GM23338 (cell line): ENCODE results near the gene FRAS1. TPM values are rescaled to one million over a fixed set of nuclear protein-coding genes. Genes with fewer than 3 reads are reported as not detected.

Experiments
- ATAC-seq: fragments of 200-7000 bp; cut with Tn5 transposase; 3 replicates; pipeline ENCODE4 v1.9.1; 2020
- DNase-seq: peaks from one replicate; pipeline ENCODE4 v3.0.0-alpha.2; 2015; ENCODE audit warnings: low spot score
- H2AFZ ChIP-seq: fragments of 200-600 bp; sonication (generic); 2 replicates; pipeline ENCODE4 v1.8.0; 2016; ENCODE audit warnings: antibody characterized with exemption, mild to moderate bottlenecking, moderate library complexity
- H3F3A ChIP-seq: fragments of 200-600 bp; sonication (generic); replicated peaks from 2 replicates; pipeline ENCODE4 v1.8.0; 2017; ENCODE audit warnings: antibody characterized with exemption, mixed run types, low read depth
- H3K27ac ChIP-seq: fragments of 200-600 bp; sonication (generic); 2 replicates; pipeline ENCODE4 v1.6.1; 2016; ENCODE audit warnings: low read depth
- H3K27me3 ChIP-seq: fragments of 200-600 bp; sonication (generic); 2 replicates; pipeline ENCODE4 v1.8.0; 2016; ENCODE audit warnings: mild to moderate bottlenecking, mixed run types, moderate library complexity; ENCODE audit not compliant: insufficient read depth
- H3K36me3 ChIP-seq: fragments of 200-600 bp; sonication (generic); 2 replicates; pipeline ENCODE4 v1.8.0; 2016; ENCODE audit warnings: mild to moderate bottlenecking; ENCODE audit not compliant: insufficient read depth
- H3K4me1 ChIP-seq: fragments of 200-600 bp; sonication (generic); 2 replicates; pipeline ENCODE4 v1.8.0; 2016; ENCODE audit warnings: mild to moderate bottlenecking, moderate library complexity; ENCODE audit not compliant: insufficient read depth
- H3K4me2 ChIP-seq: fragments of 200-600 bp; sonication (generic); 2 replicates; pipeline ENCODE4 v1.7.1; 2017; ENCODE audit warnings: mixed run types
- H3K4me3 ChIP-seq: fragments of 200-600 bp; sonication (generic); 2 replicates; pipeline ENCODE4 v1.6.1; 2016; ENCODE audit warnings: mixed run types
- H3K79me2 ChIP-seq: fragments of 200-600 bp; sonication (generic); replicated peaks from 2 replicates; pipeline ENCODE4 v1.8.0; 2017; ENCODE audit warnings: mild to moderate bottlenecking; ENCODE audit not compliant: insufficient read depth
- H3K9me2 ChIP-seq: fragments of 200-600 bp; sonication (generic); 2 replicates; pipeline ENCODE4 v1.8.0; 2017; ENCODE audit not compliant: insufficient read depth
- H4K20me1 ChIP-seq: fragments of 200-600 bp; sonication (generic); replicated peaks from 2 replicates; pipeline ENCODE4 v1.8.0; 2017; ENCODE audit warnings: mild to moderate bottlenecking; ENCODE audit not compliant: insufficient read depth
- H3K27ac Mint-ChIP-seq: 2 replicates; pipeline ENCODE4 v1.8.0; 2020; ENCODE audit warnings: inconsistent platforms, mild to moderate bottlenecking, moderate library complexity, mixed read lengths
- H3K27me3 Mint-ChIP-seq: 3 replicates; pipeline ENCODE4 v1.8.0; 2022; ENCODE audit warnings: low read depth, mild to moderate bottlenecking, moderate library complexity, mixed read lengths, inconsistent platforms; ENCODE audit not compliant: insufficient read depth, poor library complexity
- H3K36me3 Mint-ChIP-seq: 3 replicates; pipeline ENCODE4 v1.8.0; 2021; ENCODE audit warnings: low read depth, mild to moderate bottlenecking, inconsistent platforms, moderate library complexity, mixed read lengths
- H3K4me1 Mint-ChIP-seq: 3 replicates; pipeline ENCODE4 v1.8.0; 2020; ENCODE audit warnings: mild to moderate bottlenecking, inconsistent platforms, mixed read lengths
- H3K4me3 Mint-ChIP-seq: 3 replicates; pipeline ENCODE4 v1.8.0; 2021; ENCODE audit warnings: moderate library complexity, mild to moderate bottlenecking, inconsistent platforms, mixed read lengths
- H3K9me3 Mint-ChIP-seq: 3 replicates; pipeline ENCODE4 v1.8.0; 2020; ENCODE audit warnings: moderate library complexity, mild to moderate bottlenecking, inconsistent platforms, mixed read lengths
- CREB1 ChIP-seq: fragments of 250-450 bp; sonication (Bioruptor Pico); IDR thresholded peaks from 2 replicates; pipeline ENCODE4 v1.5.0; 2020; ENCODE audit warnings: low read depth, mild to moderate bottlenecking, moderate library complexity
- CTCF ChIP-seq, 2 experiments: fragments of 200-600 bp in 1 of 2; sonication (generic) in 1 of 2; conservative IDR thresholded peaks; 2 replicates each; pipeline versions ENCODE4 v1.5.1 to v1.6.1; 2016 to 2017; ENCODE audit warnings: antibody characterized with exemption in 2 of 2, low read depth in 2 of 2, mild to moderate bottlenecking in 2 of 2, moderate library complexity in 1 of 2
- EZH2 ChIP-seq: fragments of 200-600 bp; sonication (generic); IDR thresholded peaks from one replicate; pipeline ENCODE4 v1.8.0; 2017; ENCODE audit warnings: antibody characterized with exemption, mild to moderate bottlenecking, low read depth; ENCODE audit not compliant: unreplicated experiment
- EZH2phosphoT487 ChIP-seq: fragments of 200-600 bp; sonication (generic); IDR thresholded peaks from one replicate; pipeline ENCODE4 v1.8.1; 2018; ENCODE audit warnings: antibody characterized with exemption; ENCODE audit not compliant: unreplicated experiment
- JUNB ChIP-seq: IDR thresholded peaks from one replicate; pipeline ENCODE4 v1.6.1; 2016; ENCODE audit warnings: antibody characterized with exemption; ENCODE audit not compliant: unreplicated experiment
- NANOG ChIP-seq: IDR thresholded peaks from 2 replicates; pipeline ENCODE4 v1.6.1; 2016; ENCODE audit warnings: antibody characterized with exemption, borderline replicate concordance
- POLR2AphosphoS5 ChIP-seq: IDR thresholded peaks from 2 replicates; pipeline ENCODE4 v1.6.1; 2016; ENCODE audit warnings: antibody characterized with exemption, low read depth
- REST ChIP-seq: IDR thresholded peaks from one replicate; pipeline ENCODE4 v1.6.1; 2018; ENCODE audit warnings: antibody characterized with exemption; ENCODE audit not compliant: unreplicated experiment
- STAT1 ChIP-seq: IDR thresholded peaks from one replicate; pipeline ENCODE4 v1.6.1; 2016; ENCODE audit warnings: antibody characterized with exemption; ENCODE audit not compliant: unreplicated experiment
- ZNF114 ChIP-seq: fragments of 250-450 bp; sonication (Bioruptor Pico); IDR thresholded peaks from 2 replicates; pipeline ENCODE4 v1.5.0; 2020; ENCODE audit warnings: mild to moderate bottlenecking, moderate library complexity
- ZNF331 ChIP-seq: fragments of 250-450 bp; sonication (Bioruptor Pico); IDR thresholded peaks from 2 replicates; pipeline ENCODE4 v1.5.0; 2020; ENCODE audit warnings: low read depth, mild to moderate bottlenecking, moderate library complexity
- ZNF462 ChIP-seq: fragments of 250-450 bp; sonication (Bioruptor Pico); IDR thresholded peaks from 2 replicates; pipeline ENCODE4 v1.5.0; 2020; ENCODE audit warnings: mild to moderate bottlenecking, moderate library complexity
- polyA plus RNA-seq: library from polyadenylated mRNA; unstranded; fragments of >200 nt; fragmentation: Nextera tagmentation; extraction: Ambion mirVana; gene quantifications from 2 replicates; pipeline ENCODE4 v1.2.1, GENCODE V29; 2016
- total RNA-seq: library from RNA; depleted of rRNA; stranded (reverse); fragments of >200 nt; shearing (Covaris generic); gene quantifications from 2 replicates; pipeline ENCODE4 v1.2.3, GENCODE V29; 2014
- TF ChIP-seq, protein P1 (sequence below): IDR thresholded peaks from 2 replicates; pipeline ENCODE4 v1.6.1; 2016; ENCODE audit warnings: antibody characterized with exemption

Gene FRAS1
- total and polyA plus RNA-seq, 2 experiments from 2014 or later = 12.4 to 108 TPM

- no peaks in the 10 kb centered on the region for H3K9me2 ChIP-seq
- TF ChIP-seq EZH2phosphoT487 (no peak), CTCF (conservative IDR thresholded peaks at IDR 0.05; ENCODE audit: low read depth in 2 of 2) (no peak), CREB1 (CRISPR knock-in tag) (no peak), ZNF462 (CRISPR knock-in tag) (no peak), ZNF331 (no peak), JUNB (no peak), EZH2 (no peak), ZNF114 (CRISPR knock-in tag) (no peak), REST (no peak), NANOG (no peak), STAT1 (no peak), POLR2AphosphoS5 (no peak)
- TF ChIP-seq, protein P1, sequence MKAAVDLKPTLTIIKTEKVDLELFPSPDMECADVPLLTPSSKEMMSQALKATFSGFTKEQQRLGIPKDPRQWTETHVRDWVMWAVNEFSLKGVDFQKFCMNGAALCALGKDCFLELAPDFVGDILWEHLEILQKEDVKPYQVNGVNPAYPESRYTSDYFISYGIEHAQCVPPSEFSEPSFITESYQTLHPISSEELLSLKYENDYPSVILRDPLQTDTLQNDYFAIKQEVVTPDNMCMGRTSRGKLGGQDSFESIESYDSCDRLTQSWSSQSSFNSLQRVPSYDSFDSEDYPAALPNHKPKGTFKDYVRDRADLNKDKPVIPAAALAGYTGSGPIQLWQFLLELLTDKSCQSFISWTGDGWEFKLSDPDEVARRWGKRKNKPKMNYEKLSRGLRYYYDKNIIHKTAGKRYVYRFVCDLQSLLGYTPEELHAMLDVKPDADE = no peak
- H3K36me3 Mint-ChIP-seq = peaks cover 30% of the 10 kb centered on the region
- no peaks in the 10 kb centered on the region for H3K9me3 Mint-ChIP-seq
- H4K20me1 ChIP-seq = no peaks in the 10 kb centered on the region
- no peak overlapping the region for H3K4me3 ChIP-seq
- H3K4me1 Mint-ChIP-seq = no peaks in the 10 kb centered on the region
- H3K27me3 ChIP-seq = no peaks in the 10 kb centered on the region
- H3K4me3 Mint-ChIP-seq = no peak overlapping the region
- no peak overlapping the region for H3K4me2 ChIP-seq
- no peak overlapping the region for H3K27ac Mint-ChIP-seq
- H3F3A ChIP-seq = no peaks in the 10 kb centered on the region
- no peaks in the 10 kb centered on the region for H3K79me2 ChIP-seq
- H2AFZ ChIP-seq = no peak overlapping the region
- DNase-seq (no peak), ATAC-seq (no peak)
- H3K27ac ChIP-seq = no peak overlapping the region
- H3K27me3 Mint-ChIP-seq = no peaks in the 10 kb centered on the region
- peaks cover 4% of the 10 kb centered on the region; the same call in 1 of the 2 replicates for H3K36me3 ChIP-seq
- no peaks in the 10 kb centered on the region for H3K4me1 ChIP-seq
Observed at GRCh38 chr4:78534286-78534955, 477.3 kb downstream of the FRAS1 start.
